Subcutaneous adipose tissue (tissue), 4 donors: ENCODE data around the gene GRIK2. TPM values are rescaled to one million over a fixed set of nuclear protein-coding genes. Genes with fewer than 3 reads are reported as not detected.

Experiments
- total RNA-seq, 4 donors: library from RNA; depleted of rRNA; stranded (reverse); fragments of >200 nt; gene quantifications; one replicate each; pipeline ENCODE4 v1.1.0, GENCODE V29; 2016
- TF ChIP-seq, protein P1 (sequence below): fragments of 450-650 bp; IDR thresholded peaks from one replicate; pipeline ENCODE4 v1.5.1; 2016; ENCODE audit warnings: low read depth, mild to moderate bottlenecking, control low read depth, antibody characterized with exemption, moderate library complexity

The GRIK2 gene
- total RNA-seq, 4 donors from 2014 or later = 0.19 to 1.5 (median 0.81) TPM

DNA sequence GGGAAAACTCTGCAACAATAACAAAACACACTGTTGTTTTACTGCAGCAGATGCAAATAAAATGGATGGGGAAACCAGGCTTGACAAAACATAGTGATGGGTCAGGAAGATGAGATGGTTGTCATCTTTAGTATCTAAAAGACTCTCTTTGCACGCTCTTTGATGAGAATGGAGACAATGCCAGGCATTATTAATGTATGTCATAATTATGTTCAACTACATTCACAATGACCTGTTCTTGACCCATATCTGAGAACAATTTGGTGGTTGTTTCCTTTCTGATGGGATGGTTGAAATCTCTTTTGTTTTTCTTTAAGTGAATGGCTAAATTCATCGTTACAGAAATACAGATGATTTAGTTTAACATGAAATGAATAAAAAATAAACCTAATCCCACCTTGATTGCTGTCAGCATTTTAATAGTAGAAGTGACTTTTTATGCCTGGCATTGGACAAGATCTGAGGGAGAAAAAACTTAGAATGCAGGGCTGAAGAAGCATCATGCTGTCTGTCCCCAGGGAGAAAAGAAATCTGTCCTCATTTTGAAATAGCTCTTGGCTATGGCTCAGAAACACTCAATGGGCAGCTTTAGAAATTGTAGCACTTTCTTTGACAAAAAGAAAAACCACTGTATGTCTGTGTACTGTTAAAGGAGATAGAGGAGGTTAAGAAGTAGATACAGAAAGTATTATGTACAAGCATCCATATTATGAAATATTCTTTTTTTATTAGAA is 12.4 kb upstream of the GRIK2 start:
- TF ChIP-seq, protein P1, sequence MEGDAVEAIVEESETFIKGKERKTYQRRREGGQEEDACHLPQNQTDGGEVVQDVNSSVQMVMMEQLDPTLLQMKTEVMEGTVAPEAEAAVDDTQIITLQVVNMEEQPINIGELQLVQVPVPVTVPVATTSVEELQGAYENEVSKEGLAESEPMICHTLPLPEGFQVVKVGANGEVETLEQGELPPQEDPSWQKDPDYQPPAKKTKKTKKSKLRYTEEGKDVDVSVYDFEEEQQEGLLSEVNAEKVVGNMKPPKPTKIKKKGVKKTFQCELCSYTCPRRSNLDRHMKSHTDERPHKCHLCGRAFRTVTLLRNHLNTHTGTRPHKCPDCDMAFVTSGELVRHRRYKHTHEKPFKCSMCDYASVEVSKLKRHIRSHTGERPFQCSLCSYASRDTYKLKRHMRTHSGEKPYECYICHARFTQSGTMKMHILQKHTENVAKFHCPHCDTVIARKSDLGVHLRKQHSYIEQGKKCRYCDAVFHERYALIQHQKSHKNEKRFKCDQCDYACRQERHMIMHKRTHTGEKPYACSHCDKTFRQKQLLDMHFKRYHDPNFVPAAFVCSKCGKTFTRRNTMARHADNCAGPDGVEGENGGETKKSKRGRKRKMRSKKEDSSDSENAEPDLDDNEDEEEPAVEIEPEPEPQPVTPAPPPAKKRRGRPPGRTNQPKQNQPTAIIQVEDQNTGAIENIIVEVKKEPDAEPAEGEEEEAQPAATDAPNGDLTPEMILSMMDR = no peak

DNA sequence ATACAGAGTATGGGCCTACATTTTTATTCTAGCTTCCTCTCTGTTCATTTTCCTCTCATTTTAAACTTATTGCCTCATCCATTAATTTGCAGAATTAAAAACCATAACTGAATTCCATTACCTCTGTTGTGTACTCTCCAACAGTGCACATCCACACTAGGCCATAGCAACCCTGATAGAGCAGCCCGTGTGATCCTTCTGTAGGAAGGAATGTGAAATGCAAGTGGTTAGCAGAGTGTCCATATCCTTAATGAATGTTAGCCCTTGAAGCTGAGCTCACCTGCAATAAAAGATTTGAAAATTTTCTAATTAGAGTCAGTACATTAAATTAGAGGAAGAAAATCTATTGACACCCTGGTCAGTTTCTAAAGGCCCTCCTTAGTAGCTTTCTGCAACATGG is 6.5 kb upstream of the GRIK2 start:
- TF ChIP-seq, protein P1 = no peak

DNA sequence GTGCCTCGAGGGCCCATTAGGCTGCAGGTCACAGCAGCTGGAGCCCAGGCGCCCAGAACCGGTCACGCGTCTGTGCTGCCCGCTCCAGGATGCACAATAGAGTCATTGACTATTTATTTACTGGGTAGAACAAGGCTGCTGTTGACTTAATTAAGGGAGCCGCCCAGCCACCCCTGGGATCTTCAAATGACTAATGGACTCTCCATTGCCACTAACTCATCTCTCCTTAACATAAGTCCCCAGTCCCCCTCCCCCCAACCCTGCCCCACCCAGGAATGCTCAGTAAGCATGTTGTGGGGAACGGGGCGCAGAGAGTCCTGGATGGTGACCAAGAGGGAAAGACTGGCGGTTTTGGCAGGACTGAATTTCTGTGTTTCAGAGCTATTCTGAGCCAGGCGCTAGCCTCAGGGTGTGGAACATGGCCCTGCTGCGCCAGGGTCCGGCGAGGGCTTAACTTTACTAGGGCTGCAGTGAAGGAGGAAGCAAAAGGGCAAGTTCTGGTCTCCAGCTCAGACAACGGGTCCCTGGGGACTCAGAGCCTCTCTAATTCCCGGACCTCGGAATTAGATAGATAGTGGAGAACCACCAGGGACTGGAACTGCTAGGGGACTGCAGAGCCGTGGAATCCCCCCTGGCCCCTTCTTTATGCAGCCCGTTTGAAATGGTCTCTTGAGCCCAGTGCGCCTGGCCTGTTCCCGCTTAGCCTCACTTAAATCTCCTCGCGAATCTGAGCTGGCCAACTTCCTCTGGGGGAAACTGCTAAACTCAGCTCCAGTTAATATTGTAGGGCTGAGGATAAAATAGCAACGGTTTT is 1.5 kb upstream of the GRIK2 start:
- TF ChIP-seq, protein P1 = no peak

DNA sequence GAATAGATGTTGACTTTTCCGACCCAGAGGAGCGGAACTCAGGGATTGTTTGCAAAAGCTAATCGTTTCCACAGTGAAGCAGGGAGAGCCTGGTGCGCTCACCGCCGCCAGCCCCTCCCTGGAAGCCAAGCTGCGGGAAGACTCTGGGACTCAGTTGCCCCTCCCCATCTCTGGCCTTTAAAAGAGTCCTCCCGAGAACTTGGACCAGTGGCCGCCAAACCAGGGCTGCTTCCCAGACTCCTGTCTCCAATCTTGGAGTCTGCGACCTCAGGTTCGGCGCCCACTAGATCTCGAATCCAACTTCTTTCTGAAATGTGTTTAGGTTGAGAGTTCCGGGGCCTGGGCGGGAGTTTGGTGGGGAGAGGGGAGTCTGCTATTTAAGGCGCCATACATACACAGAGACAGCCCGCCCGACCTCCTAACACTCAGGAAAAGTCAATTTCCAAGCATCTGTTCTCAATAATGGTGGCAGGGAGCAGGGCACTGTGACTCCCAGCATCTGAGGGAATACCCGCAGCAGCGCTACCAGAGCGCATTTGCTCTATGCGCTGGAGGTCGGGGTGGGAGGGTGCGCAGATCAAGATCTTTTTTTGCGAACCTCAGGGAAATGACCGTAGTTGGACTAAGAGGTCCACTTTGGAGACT is 800 bp upstream of the GRIK2 start:
- TF ChIP-seq, protein P1 = no peak

DNA sequence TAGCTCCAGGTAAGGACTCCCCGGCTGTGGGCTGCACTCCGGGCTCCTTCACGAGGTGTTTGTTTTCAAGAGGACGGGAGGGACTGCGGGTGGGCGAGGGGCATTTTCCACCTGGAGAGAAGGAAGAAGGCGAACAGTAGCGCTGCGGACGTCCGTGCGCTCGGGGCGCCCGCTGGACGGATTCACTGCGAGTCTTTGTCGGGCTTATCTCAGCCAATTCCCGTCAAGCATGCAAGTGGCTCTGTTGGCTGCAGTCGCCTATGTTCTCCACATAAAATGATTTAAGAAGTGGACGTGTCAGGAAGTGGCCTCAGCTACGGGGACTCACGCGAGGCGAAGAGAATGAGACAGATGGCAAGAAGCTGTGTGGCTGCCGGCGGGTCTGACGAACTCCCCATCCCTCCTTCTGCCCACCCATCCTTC is 332 bp downstream of the GRIK2 start:
- TF ChIP-seq, protein P1 = no peak

DNA sequence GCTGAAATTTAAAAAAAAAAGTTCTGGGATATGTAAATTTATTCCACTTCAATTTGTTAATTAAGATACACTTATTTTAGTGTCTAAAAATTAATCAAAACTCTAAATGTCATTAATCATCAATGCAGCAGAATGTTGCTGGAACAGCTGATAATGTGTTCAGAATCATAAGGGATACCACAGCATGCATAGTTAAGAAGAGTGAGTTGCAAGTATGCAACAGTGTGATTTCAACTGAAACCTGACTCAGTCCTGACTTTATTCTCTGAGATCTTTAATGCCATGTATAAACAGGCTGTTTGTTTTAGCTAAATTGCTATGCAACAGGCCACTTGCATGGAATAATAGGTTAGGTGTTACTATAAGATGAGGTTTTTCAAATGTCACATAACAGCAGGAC is 1.4 kb downstream of the GRIK2 start:
- TF ChIP-seq, protein P1 = no peak

DNA sequence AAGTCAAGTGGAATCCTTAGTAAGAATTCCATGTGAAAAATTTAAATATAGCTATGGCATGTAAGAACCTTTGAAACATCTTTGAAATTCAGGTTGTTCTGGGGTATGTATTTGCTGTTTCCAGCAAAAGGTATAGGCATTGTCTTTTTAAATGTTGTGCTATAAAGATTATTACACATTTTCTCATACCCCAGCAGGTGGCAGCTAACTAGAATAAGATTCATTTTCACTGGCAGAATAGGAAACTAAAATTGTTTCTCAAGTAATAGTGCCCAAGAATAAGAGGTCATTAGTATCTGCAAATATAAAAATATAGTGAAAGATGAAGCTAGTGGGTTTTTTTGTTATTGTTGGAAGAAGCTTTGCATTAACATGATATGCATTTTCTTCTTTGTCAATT is 1.8 kb downstream of the GRIK2 start:
- TF ChIP-seq, protein P1 = no peak
